GM23248 (cell line): ENCODE results near the gene SSTR5.
"Not testable (repeated sequence)": the region's sequence is repeated elsewhere in the genome, so short reads cannot be mapped to it uniquely, and the experiment has no call there.

Experiments used
- EZH2 ChIP-seq: fragments of 200-600 bp; sonication (generic); IDR thresholded peaks from 2 replicates; pipeline ENCODE4 v1.6.1; 2018; ENCODE audit warnings: antibody characterized with exemption, mild to moderate bottlenecking; ENCODE audit not compliant: insufficient read depth, poor library complexity, severe bottlenecking
- EZH2phosphoT487 ChIP-seq: fragments of 200-600 bp; sonication (generic); IDR thresholded peaks from 2 replicates; pipeline ENCODE4 v1.6.1; 2018; ENCODE audit warnings: antibody characterized with exemption, moderate library complexity, mild to moderate bottlenecking, low read depth; ENCODE audit not compliant: insufficient read depth

- TF ChIP-seq EZH2, EZH2phosphoT487: not testable (repeated sequence)
Observed at GRCh38 chr16:1086443-1086842, 13.9 kb downstream of the SSTR5 start.
